ENCODE measurements around the gene RTP3. TPM values are rescaled to one million over a fixed set of nuclear protein-coding genes. Genes with fewer than 3 reads are reported as not detected.
"Not testable (repeated sequence)": the region's sequence is repeated elsewhere in the genome, so short reads cannot be mapped to it uniquely, and the experiment has no call there.

RTP3 gene
- total RNA-seq, 1 donor from 2014 or later: not detected

DNA sequence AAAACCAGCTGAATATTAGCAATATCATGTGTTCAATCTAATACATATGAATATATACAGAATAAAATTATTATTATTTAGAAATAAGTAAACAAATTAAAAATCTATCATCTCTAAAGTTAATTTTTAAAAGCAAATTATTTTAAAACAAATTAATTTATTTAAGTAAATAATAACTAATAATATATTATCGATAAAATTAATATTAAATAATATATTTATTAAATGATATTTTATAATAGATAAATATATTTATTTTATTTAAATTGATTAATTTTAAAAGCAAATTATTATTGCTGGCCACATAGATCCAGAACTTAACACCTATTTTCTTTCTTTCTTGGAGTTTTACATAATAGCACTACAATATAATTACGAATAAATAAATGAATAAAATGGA, 22.2 kb downstream of the RTP3 start:
- H3K9me3 Mint-ChIP-seq: no peaks in the 10 kb centered on the region
- no peak overlapping the region for H3K27ac Mint-ChIP-seq

DNA sequence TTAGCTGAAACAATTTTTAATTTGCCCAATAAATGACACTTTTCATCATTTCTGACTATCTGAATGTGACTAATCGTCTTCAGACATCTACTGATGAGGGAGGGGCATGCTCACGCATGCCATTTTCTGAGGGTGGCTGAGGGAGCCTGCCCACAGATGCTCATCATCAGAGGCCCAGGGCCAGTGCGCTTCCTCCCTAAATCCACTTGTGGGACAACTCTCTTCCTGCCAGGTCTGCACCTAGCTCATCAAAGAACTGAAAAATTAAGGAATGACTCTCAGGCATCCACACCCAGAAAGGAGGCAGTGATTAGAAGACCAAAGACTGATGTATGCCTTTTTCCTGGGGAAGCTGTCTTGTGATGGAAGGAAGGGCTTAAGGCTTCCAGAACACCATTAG, 22.8 kb downstream of the RTP3 start:
- no peak overlapping the region for H3K27ac Mint-ChIP-seq
- H3K4me1 Mint-ChIP-seq (ENCODE audit: unreplicated experiment): no peaks in the 10 kb centered on the region
- no peaks in the 10 kb centered on the region for H3K36me3 Mint-ChIP-seq

More for the DNA sequence above, 22.2 kb downstream of the RTP3 start:
- Mint-ChIP-seq H3K27me3 (no peaks in the 10 kb centered on the region), H3K36me3 (no peaks in the 10 kb centered on the region), H3K4me1 (ENCODE audit: unreplicated experiment) (no peaks in the 10 kb centered on the region), H3K4me3 (no peak overlapping the region)
- TF ChIP-seq, protein P1, sequence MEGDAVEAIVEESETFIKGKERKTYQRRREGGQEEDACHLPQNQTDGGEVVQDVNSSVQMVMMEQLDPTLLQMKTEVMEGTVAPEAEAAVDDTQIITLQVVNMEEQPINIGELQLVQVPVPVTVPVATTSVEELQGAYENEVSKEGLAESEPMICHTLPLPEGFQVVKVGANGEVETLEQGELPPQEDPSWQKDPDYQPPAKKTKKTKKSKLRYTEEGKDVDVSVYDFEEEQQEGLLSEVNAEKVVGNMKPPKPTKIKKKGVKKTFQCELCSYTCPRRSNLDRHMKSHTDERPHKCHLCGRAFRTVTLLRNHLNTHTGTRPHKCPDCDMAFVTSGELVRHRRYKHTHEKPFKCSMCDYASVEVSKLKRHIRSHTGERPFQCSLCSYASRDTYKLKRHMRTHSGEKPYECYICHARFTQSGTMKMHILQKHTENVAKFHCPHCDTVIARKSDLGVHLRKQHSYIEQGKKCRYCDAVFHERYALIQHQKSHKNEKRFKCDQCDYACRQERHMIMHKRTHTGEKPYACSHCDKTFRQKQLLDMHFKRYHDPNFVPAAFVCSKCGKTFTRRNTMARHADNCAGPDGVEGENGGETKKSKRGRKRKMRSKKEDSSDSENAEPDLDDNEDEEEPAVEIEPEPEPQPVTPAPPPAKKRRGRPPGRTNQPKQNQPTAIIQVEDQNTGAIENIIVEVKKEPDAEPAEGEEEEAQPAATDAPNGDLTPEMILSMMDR (conservative IDR thresholded peaks at IDR 0.05): no peak
- DNase-seq (ENCODE audit: extremely low spot score, unreplicated experiment): no peak

DNA sequence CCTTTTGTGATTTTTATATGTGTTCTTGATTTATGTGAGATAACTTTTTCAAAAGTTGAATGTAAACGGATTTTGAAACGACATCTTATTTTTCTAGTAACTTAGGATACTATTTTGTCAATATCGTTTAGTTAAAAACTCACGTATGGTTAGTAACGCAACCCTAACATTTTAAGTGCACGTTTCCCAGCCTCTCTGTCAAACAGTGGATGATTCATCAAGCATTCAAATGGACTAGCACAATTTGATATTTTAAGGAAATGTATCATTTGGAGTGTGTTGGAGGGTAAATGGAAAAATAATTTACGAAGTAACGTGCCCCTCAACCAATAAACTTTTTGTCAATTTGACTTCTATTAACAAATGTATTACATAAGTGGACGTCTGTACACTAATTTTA, 23.3 kb downstream of the RTP3 start:
- no peaks in the 10 kb centered on the region for H3K27me3 Mint-ChIP-seq
- H3K4me1 Mint-ChIP-seq (ENCODE audit: unreplicated experiment): no peaks in the 10 kb centered on the region
- TF ChIP-seq, protein P1 (conservative IDR thresholded peaks at IDR 0.05): no peak
- H3K4me3 Mint-ChIP-seq: no peak overlapping the region
- H3K36me3 Mint-ChIP-seq: no peaks in the 10 kb centered on the region
- DNase-seq (ENCODE audit: extremely low spot score, unreplicated experiment): no peak
- no peak overlapping the region for H3K27ac Mint-ChIP-seq
- H3K9me3 Mint-ChIP-seq: no peaks in the 10 kb centered on the region

More for the DNA sequence above, 22.8 kb downstream of the RTP3 start:
- no peak for DNase-seq (ENCODE audit: extremely low spot score, unreplicated experiment)
- Mint-ChIP-seq H3K27me3 (no peaks in the 10 kb centered on the region), H3K4me3 (no peak overlapping the region), H3K9me3 (no peaks in the 10 kb centered on the region)
- TF ChIP-seq, protein P1 (conservative IDR thresholded peaks at IDR 0.05): no peak

DNA sequence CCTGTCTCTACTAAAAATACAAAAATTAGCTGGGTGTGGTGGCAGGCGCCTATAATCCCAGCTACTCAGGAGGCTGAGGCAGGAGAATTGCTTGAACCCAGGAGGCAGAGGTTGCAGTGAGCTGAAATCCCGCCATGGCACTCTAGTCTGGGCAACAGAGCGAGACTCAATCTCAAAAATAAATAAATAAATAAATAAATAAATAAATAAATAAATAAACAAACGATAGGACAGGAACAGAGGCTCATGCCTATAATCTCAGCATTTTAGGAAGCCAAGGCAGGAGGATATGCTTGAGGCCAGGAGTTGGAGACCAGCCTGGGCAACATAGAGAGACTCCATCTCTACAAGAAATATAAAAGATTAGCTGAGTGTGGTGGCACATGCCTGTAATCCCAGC, 24.4 kb downstream of the RTP3 start:
- H3K4me1 Mint-ChIP-seq (ENCODE audit: unreplicated experiment); H3K36me3 Mint-ChIP-seq; H3K9me3 Mint-ChIP-seq; DNase-seq (ENCODE audit: extremely low spot score, unreplicated experiment); H3K27ac Mint-ChIP-seq; H3K27me3 Mint-ChIP-seq; H3K4me3 Mint-ChIP-seq: not testable (repeated sequence)

DNA sequence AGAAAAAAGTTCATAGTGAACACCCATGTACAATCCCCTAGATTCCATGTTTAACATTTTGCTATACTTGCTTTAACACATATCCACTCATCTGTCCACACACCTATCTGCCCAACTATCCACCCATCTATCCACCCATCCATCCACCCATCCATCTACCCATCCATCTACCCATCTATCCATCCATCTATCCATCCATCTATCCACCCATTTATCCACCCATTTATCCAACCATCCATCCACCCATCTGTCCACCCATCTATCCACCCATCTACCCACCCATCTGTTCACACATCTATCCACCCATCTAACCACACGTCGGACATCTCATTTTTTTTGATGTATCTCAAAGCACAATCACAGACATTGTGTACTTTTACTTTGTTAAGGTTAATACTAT, 25.8 kb downstream of the RTP3 start:
- Mint-ChIP-seq H3K27ac (no peak overlapping the region), H3K36me3 (no peaks in the 10 kb centered on the region), H3K4me1 (ENCODE audit: unreplicated experiment) (no peaks in the 10 kb centered on the region), H3K4me3 (no peak overlapping the region), H3K9me3 (no peaks in the 10 kb centered on the region), H3K27me3 (no peaks in the 10 kb centered on the region)
- DNase-seq (ENCODE audit: extremely low spot score, unreplicated experiment): no peak
- TF ChIP-seq, protein P1 (conservative IDR thresholded peaks at IDR 0.05): no peak

DNA sequence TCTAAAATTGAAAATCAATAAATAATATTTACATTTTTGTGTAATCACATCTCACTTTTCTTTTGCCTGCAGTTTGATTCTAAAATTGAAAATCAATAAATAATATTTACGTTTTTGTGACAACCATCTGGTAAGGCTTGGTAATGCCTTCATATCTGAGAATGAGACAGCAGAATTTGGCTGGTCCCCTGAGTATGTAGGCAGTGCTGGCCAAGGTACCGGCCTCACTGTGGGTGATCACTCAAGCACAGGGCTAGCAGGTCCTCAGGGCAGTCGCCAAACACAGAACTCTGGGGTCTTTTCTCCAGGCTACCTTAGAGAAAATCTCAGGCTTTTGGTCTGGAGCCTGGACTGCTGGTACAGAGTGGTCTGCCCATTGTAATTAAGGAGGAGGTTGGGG, 26.2 kb downstream of the RTP3 start:
- H3K4me1 Mint-ChIP-seq (ENCODE audit: unreplicated experiment): no peaks in the 10 kb centered on the region
- TF ChIP-seq, protein P1 (conservative IDR thresholded peaks at IDR 0.05): no peak
- no peak overlapping the region for H3K4me3 Mint-ChIP-seq
- no peaks in the 10 kb centered on the region for H3K27me3 Mint-ChIP-seq
- H3K9me3 Mint-ChIP-seq: no peaks in the 10 kb centered on the region
- peak; percentile 27 for DNase-seq (ENCODE audit: extremely low spot score, unreplicated experiment)
- no peak overlapping the region for H3K27ac Mint-ChIP-seq
- no peaks in the 10 kb centered on the region for H3K36me3 Mint-ChIP-seq
